Uterus (tissue), 4 donors: ENCODE data around the gene SYF2. TPM values are rescaled to one million over a fixed set of nuclear protein-coding genes. Genes with fewer than 3 reads are reported as not detected.

Experiments
- DNase-seq, 2 donors: peaks; one replicate each; pipeline ENCODE4 v3.0.0-alpha.2; 2019 to 2020
- H3K27ac ChIP-seq, 2 donors: fragments of 200-600 bp; sonication (generic); 1 replicate in 1 of 2; 2 replicates in 1 of 2; pipeline ENCODE4 v1.5.1; 2016 to 2018
- H3K27me3 ChIP-seq, 2 donors: fragments of 200-600 bp; sonication (generic); one replicate each; pipeline ENCODE4 v1.5.1; 2018 to 2019; ENCODE audit warnings: control low read depth in 1 of 2
- H3K36me3 ChIP-seq, 2 donors: fragments of 200-600 bp; sonication (generic); one replicate each; pipeline ENCODE4 v1.5.1; 2019; ENCODE audit warnings: control low read depth in 1 of 2
- H3K4me1 ChIP-seq, 2 donors: fragments of 200-600 bp; sonication (generic); one replicate each; pipeline ENCODE4 v1.5.1; 2018 to 2019; ENCODE audit warnings: control low read depth in 1 of 2
- H3K4me3 ChIP-seq, 2 donors: fragments of 200-600 bp; sonication (generic); 1 replicate in 1 of 2; 2 replicates in 1 of 2; pipeline ENCODE4 v1.5.1; 2018 to 2019; ENCODE audit warnings: mild to moderate bottlenecking in 1 of 2
- H3K9me3 ChIP-seq, 2 donors: fragments of 200-600 bp; sonication (generic); one replicate each; pipeline ENCODE4 v1.5.1; 2019; ENCODE audit warnings: control low read depth in 1 of 2
- CTCF ChIP-seq, 4 experiments: fragments of 200-600 bp in 2 of 4; fragments of 450-650 bp in 2 of 4; sonication (generic) in 2 of 4; IDR thresholded peaks; one replicate each; pipeline ENCODE4 v1.5.1; 2016 to 2019; ENCODE audit warnings: antibody characterized with exemption in 4 of 4, mild to moderate bottlenecking in 2 of 4, moderate library complexity in 1 of 4
- POLR2A ChIP-seq, 2 donors: fragments of 450-650 bp; IDR thresholded peaks; one replicate each; pipeline ENCODE4 v1.6.1; 2016; ENCODE audit warnings: antibody characterized with exemption in 2 of 2, mild to moderate bottlenecking in 1 of 2, moderate library complexity in 1 of 2
- intact Hi-C: fragments of 100-400 bp; cut with DNase I; formaldehyde crosslinking; loops from one replicate; pipeline ENCODE4 v1.15.1; 2023; ENCODE audit warnings: low total_unique reads
- total RNA-seq, 4 donors: library from RNA; depleted of rRNA in 3 of 4; stranded (reverse); fragments of >200 nt in 3 of 4; gene quantifications; one replicate each; pipeline versions ENCODE4 v1.1.0 to v1.2.4, GENCODE V29; 2014 to 2023
- donor health status: DM: yes; HTN: yes; CAD: no.

The SYF2 gene
- total RNA-seq, 4 donors from 2014 or later = 45.3 to 52.1 (median 47.9) TPM

- DNase-seq = no peak
- TF ChIP-seq CTCF (IDR thresholded peaks at IDR 0.05) = no peak
- no peak for TF ChIP-seq POLR2A (IDR thresholded peaks at IDR 0.05)
- H3K4me1 ChIP-seq = no peaks in the 10 kb centered on the region
- H3K4me3 ChIP-seq = no peak overlapping the region
- no peaks in the 10 kb centered on the region for H3K36me3 ChIP-seq
- H3K27me3 ChIP-seq = no peaks in the 10 kb centered on the region
- no peaks in the 10 kb centered on the region for H3K9me3 ChIP-seq
- intact Hi-C loops = no loop called here
- H3K27ac ChIP-seq = no peak overlapping the region
Observed at GRCh38 chr1:25222606-25223005, 9.7 kb downstream of the SYF2 start.

- Histone ChIP-seq H3K4me1 (no peaks in the 10 kb centered on the region), H3K4me3 (no peak overlapping the region), H3K27ac (no peak overlapping the region), H3K36me3 (no peaks in the 10 kb centered on the region), H3K9me3 (no peaks in the 10 kb centered on the region), H3K27me3 (no peaks in the 10 kb centered on the region)
- intact Hi-C loops = no loop called here
- TF ChIP-seq CTCF (IDR thresholded peaks at IDR 0.05) = no peak
- TF ChIP-seq POLR2A (IDR thresholded peaks at IDR 0.05) = no peak
- DNase-seq = no peak
Observed at GRCh38 chr1:25220666-25221065, 11.6 kb downstream of the SYF2 start.

GRCh38 chr1:25219661-25220251 is 12.5 kb downstream of the SYF2 start:
- no peaks in the 10 kb centered on the region for H3K9me3 ChIP-seq
- no peaks in the 10 kb centered on the region for H3K27me3 ChIP-seq
- H3K36me3 ChIP-seq = no peaks in the 10 kb centered on the region
- H3K27ac ChIP-seq = no peak overlapping the region
- no peak for TF ChIP-seq POLR2A (IDR thresholded peaks at IDR 0.05)
- no peak for TF ChIP-seq CTCF (IDR thresholded peaks at IDR 0.05)
- no peaks in the 10 kb centered on the region for H3K4me1 ChIP-seq
- no peak overlapping the region for H3K4me3 ChIP-seq
- intact Hi-C loops = no loop called here
- no peak for DNase-seq

GRCh38 chr1:25217598-25218232 is 14.6 kb downstream of the SYF2 start:
- TF ChIP-seq POLR2A (IDR thresholded peaks at IDR 0.05) = no peak
- TF ChIP-seq CTCF (IDR thresholded peaks at IDR 0.05) = no peak
- DNase-seq = no peak
- Histone ChIP-seq H3K27ac (no peak overlapping the region), H3K27me3 (no peaks in the 10 kb centered on the region), H3K4me1 (no peaks in the 10 kb centered on the region), H3K36me3 (no peaks in the 10 kb centered on the region), H3K9me3 (no peaks in the 10 kb centered on the region), H3K4me3 (no peak overlapping the region)
- intact Hi-C loops = no loop called here

GRCh38 chr1:25217015-25217414 is 15.3 kb downstream of the SYF2 start:
- no peak overlapping the region for H3K4me3 ChIP-seq
- H3K27me3 ChIP-seq = no peaks in the 10 kb centered on the region
- H3K27ac ChIP-seq = no peak overlapping the region
- intact Hi-C loops = no loop called here
- no peaks in the 10 kb centered on the region for H3K9me3 ChIP-seq
- no peak for DNase-seq
- H3K36me3 ChIP-seq = no peaks in the 10 kb centered on the region
- H3K4me1 ChIP-seq = no peaks in the 10 kb centered on the region
- no peak for TF ChIP-seq CTCF (IDR thresholded peaks at IDR 0.05)
